Activated naive CD8-positive, alpha-beta T cell treated with anti-CD3 and anti-CD28 coated beads, Interleukin-2, amount 50 U/mL, for 24 hours (primary cell): ENCODE data around the gene HMGCL.
"Not testable (repeated sequence)": the region's sequence is repeated elsewhere in the genome, so short reads cannot be mapped to it uniquely, and the experiment has no call there.

Experiments
- ATAC-seq: fragments of 150-1000 bp; cut with Tn5 transposase; one replicate; pipeline ENCODE4 v1.10.0; 2021
- DNase-seq: peaks from one replicate; pipeline ENCODE4 v3.0.0; 2021
- H3K27ac Mint-ChIP-seq: one replicate; pipeline ENCODE4 v1.8.0; 2021; ENCODE audit warnings: mild to moderate bottlenecking, mixed read lengths
- H3K27me3 Mint-ChIP-seq: one replicate; pipeline ENCODE4 v1.8.0; 2021; ENCODE audit warnings: mixed read lengths
- H3K36me3 Mint-ChIP-seq: one replicate; pipeline ENCODE4 v1.8.0; 2021; ENCODE audit warnings: low read depth, mixed read lengths
- H3K4me1 Mint-ChIP-seq: one replicate; pipeline ENCODE4 v1.8.0; 2021; ENCODE audit warnings: mixed read lengths
- H3K4me3 Mint-ChIP-seq: one replicate; pipeline ENCODE4 v1.8.0; 2021; ENCODE audit warnings: mild to moderate bottlenecking, moderate library complexity, mixed read lengths
- H3K9me3 Mint-ChIP-seq: one replicate; pipeline ENCODE4 v1.8.0; 2021; ENCODE audit warnings: mixed read lengths

Gene HMGCL

GRCh38 chr1:23798662-23799142 lies 26.5 kb downstream of the HMGCL start:
- Mint-ChIP-seq H3K4me3 (peak overlapping the region; percentile 95), H3K27ac (no peak overlapping the region), H3K27me3 (no peaks in the 10 kb centered on the region), H3K36me3 (peaks cover 12% of the 10 kb centered on the region), H3K9me3 (no peaks in the 10 kb centered on the region), H3K4me1 (peaks cover 20% of the 10 kb centered on the region)
- ATAC-seq, result no peak
- DNase-seq, result peak; percentile 30

- H3K9me3 Mint-ChIP-seq, result no peaks in the 10 kb centered on the region
- H3K36me3 Mint-ChIP-seq, result peaks cover 12% of the 10 kb centered on the region
- peaks cover 26% of the 10 kb centered on the region for H3K4me1 Mint-ChIP-seq
- no peak overlapping the region for H3K4me3 Mint-ChIP-seq
- DNase-seq, result no peak
- no peaks in the 10 kb centered on the region for H3K27me3 Mint-ChIP-seq
- H3K27ac Mint-ChIP-seq, result no peak overlapping the region
- ATAC-seq, result no peak
Measured at GRCh38 chr1:23797478-23798448, 27.5 kb downstream of the HMGCL start.

- DNase-seq, result no peak
- ATAC-seq, result no peak
- H3K9me3 Mint-ChIP-seq, result no peaks in the 10 kb centered on the region
- peaks cover 12% of the 10 kb centered on the region for H3K36me3 Mint-ChIP-seq
- no peaks in the 10 kb centered on the region for H3K27me3 Mint-ChIP-seq
- no peak overlapping the region for H3K27ac Mint-ChIP-seq
- no peak overlapping the region for H3K4me3 Mint-ChIP-seq
- peaks cover 30% of the 10 kb centered on the region for H3K4me1 Mint-ChIP-seq
Measured at GRCh38 chr1:23796466-23797271, 28.6 kb downstream of the HMGCL start.

- H3K36me3 Mint-ChIP-seq, result peaks cover 12% of the 10 kb centered on the region
Measured at GRCh38 chr1:23795676-23796465, 29.4 kb downstream of the HMGCL start.

GRCh38 chr1:23794732-23795182 lies 30.5 kb downstream of the HMGCL start:
- peaks cover 37% of the 10 kb centered on the region for H3K4me1 Mint-ChIP-seq
- H3K4me3 Mint-ChIP-seq, ATAC-seq, DNase-seq, H3K27ac Mint-ChIP-seq, H3K9me3 Mint-ChIP-seq, H3K27me3 Mint-ChIP-seq: not testable (repeated sequence)
- H3K36me3 Mint-ChIP-seq, result peaks cover 11% of the 10 kb centered on the region

More at GRCh38 chr1:23795676-23796465, 29.4 kb downstream of the HMGCL start:
- no peak for ATAC-seq
- no peak for DNase-seq
- no peak overlapping the region for H3K4me3 Mint-ChIP-seq
- no peaks in the 10 kb centered on the region for H3K9me3 Mint-ChIP-seq
- no peaks in the 10 kb centered on the region for H3K27me3 Mint-ChIP-seq
- H3K27ac Mint-ChIP-seq, result no peak overlapping the region
- H3K4me1 Mint-ChIP-seq, result peaks cover 29% of the 10 kb centered on the region

GRCh38 chr1:23793861-23794731 lies 31.1 kb downstream of the HMGCL start:
- no peak overlapping the region for H3K4me3 Mint-ChIP-seq

GRCh38 chr1:23793018-23793781 lies 32.0 kb downstream of the HMGCL start:
- Mint-ChIP-seq H3K27ac (no peak overlapping the region), H3K27me3 (no peaks in the 10 kb centered on the region), H3K9me3 (no peaks in the 10 kb centered on the region), H3K36me3 (peaks cover 6% of the 10 kb centered on the region), H3K4me3 (peak overlapping the region; percentile 40), H3K4me1 (peaks cover 25% of the 10 kb centered on the region)
- peak; percentile 52 for DNase-seq
- ATAC-seq, result no peak

More at GRCh38 chr1:23793861-23794731, 31.1 kb downstream of the HMGCL start:
- DNase-seq (no peak), ATAC-seq (no peak)
- H3K4me1 Mint-ChIP-seq, result peaks cover 32% of the 10 kb centered on the region
- H3K27ac Mint-ChIP-seq, result no peak overlapping the region
- H3K36me3 Mint-ChIP-seq, result peaks cover 10% of the 10 kb centered on the region
- no peaks in the 10 kb centered on the region for H3K27me3 Mint-ChIP-seq
- H3K9me3 Mint-ChIP-seq, result no peaks in the 10 kb centered on the region

GRCh38 chr1:23792151-23792945 lies 32.9 kb downstream of the HMGCL start:
- Mint-ChIP-seq H3K9me3 (no peaks in the 10 kb centered on the region), H3K4me1 (peaks cover 25% of the 10 kb centered on the region), H3K36me3 (peaks cover 15% of the 10 kb centered on the region), H3K27me3 (no peaks in the 10 kb centered on the region), H3K4me3 (peak overlapping the region; percentile 97), H3K27ac (peak overlapping the region; percentile 93)
- DNase-seq (no peak), ATAC-seq (no peak)

GRCh38 chr1:23791516-23792047 lies 33.6 kb downstream of the HMGCL start:
- Mint-ChIP-seq H3K27me3 (no peaks in the 10 kb centered on the region), H3K4me3 (peak overlapping the region; percentile 97), H3K4me1 (peaks cover 25% of the 10 kb centered on the region), H3K36me3 (peaks cover 22% of the 10 kb centered on the region), H3K27ac (peak overlapping the region; percentile 93), H3K9me3 (no peaks in the 10 kb centered on the region)
- ATAC-seq (no peak), DNase-seq (peak; percentile 44)

GRCh38 chr1:23790696-23791515 lies 34.3 kb downstream of the HMGCL start, which contains the start of gene LYPLA2:
TSS of gene LYPLA2 (plus strand) at chr1:23791145. CDS start at chr1:23792683, 1,538 bp downstream.
- ATAC-seq (peak; percentile 89), DNase-seq (peak; percentile 93)
- no peaks in the 10 kb centered on the region for H3K9me3 Mint-ChIP-seq
- no peaks in the 10 kb centered on the region for H3K27me3 Mint-ChIP-seq
- H3K4me1 Mint-ChIP-seq, result peaks cover 25% of the 10 kb centered on the region
- peak within 1 kb of the TSS; percentile 97 for H3K4me3 Mint-ChIP-seq
- H3K27ac Mint-ChIP-seq, result peak within 1 kb of the TSS; percentile 93
- H3K36me3 Mint-ChIP-seq, result peaks cover 27% of the 10 kb centered on the region

GRCh38 chr1:23788695-23789094 lies 36.5 kb downstream of the HMGCL start:
- Mint-ChIP-seq H3K4me3 (no peak overlapping the region), H3K27ac (no peak overlapping the region), H3K27me3 (no peaks in the 10 kb centered on the region), H3K36me3 (peaks cover 37% of the 10 kb centered on the region), H3K4me1 (peaks cover 25% of the 10 kb centered on the region), H3K9me3 (no peaks in the 10 kb centered on the region)
- DNase-seq (no peak), ATAC-seq (no peak)
